ENCODE results near the gene NPAS3.

- TF ChIP-seq CTCF (conservative IDR thresholded peaks at IDR 0.05 in 1 of 2, IDR thresholded peaks at IDR 0.05 in 1 of 2; ENCODE audit: low read depth in 1 of 2, low read length in 2 of 2) (no peak), EZH2 (IDR thresholded peaks at IDR 0.05; ENCODE audit: low read length, missing control alignments) (no peak)
These were observed 539.1 kb downstream of the NPAS3 start for GRCh38 chr14:33477797-33478196.
